Right ventricle myocardium inferior (tissue), 1 donor: ENCODE data around the gene TLN1. TPM values are rescaled to one million over a fixed set of nuclear protein-coding genes. Genes with fewer than 3 reads are reported as not detected.

ENCODE experiments used
- ATAC-seq: fragments of 200-7000 bp; cut with Tn5 transposase; one replicate; pipeline ENCODE4 v1.9.1; 2020; ENCODE audit warnings: mild to moderate bottlenecking, moderate library complexity
- DNase-seq: peaks from one replicate; pipeline ENCODE4 v3.0.0; 2021; ENCODE audit errors: missing footprints
- intact Hi-C: fragments of 100-400 bp; cut with DNase I; formaldehyde crosslinking; loops from one replicate; pipeline ENCODE4 v1.11.0; 2022
- microRNA-seq: library from miRNA; unstranded; fragments of <30 nt; microRNA quantifications from one replicate; pipeline ENCODE4 v1.2.0, GENCODE V29; 2020
- total RNA-seq: library from RNA; stranded (reverse); fragmentation: NEBNext Ultra II Directional; extraction: Animal tissue kit (Norgen Biotek cat#: 25700); gene quantifications from one replicate; pipeline ENCODE4 v1.2.1, GENCODE V29; 2021
- donor health status: DM: no; HTN: yes; CAD: no; lungs with severe emphysema.

TLN1 gene
- total RNA-seq, 1 donor from 2014 or later: 255 TPM

DNA sequence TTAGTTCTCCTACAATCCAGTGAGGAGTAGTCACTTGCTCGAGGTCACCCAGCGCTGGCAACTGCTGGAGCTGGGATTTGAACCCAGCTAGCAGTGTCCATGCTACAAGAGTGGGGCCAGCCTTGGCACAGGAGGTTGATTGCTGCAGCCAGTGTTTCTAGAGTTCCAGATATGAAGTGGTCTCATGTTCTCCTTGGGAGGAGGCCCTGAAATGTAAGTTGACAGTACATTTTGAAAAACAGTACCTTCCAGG, 73.1 kb downstream of the TLN1 start:
- DNase-seq (no peak), ATAC-seq (peak; percentile 9)
- intact Hi-C loops: loop anchor here (2.0 to 5.0 kb wide), 3 partner anchors 54 to 168 kb away; partner anchors contain the start of genes FAM221B, TESK1 and TMEM8B

DNA sequence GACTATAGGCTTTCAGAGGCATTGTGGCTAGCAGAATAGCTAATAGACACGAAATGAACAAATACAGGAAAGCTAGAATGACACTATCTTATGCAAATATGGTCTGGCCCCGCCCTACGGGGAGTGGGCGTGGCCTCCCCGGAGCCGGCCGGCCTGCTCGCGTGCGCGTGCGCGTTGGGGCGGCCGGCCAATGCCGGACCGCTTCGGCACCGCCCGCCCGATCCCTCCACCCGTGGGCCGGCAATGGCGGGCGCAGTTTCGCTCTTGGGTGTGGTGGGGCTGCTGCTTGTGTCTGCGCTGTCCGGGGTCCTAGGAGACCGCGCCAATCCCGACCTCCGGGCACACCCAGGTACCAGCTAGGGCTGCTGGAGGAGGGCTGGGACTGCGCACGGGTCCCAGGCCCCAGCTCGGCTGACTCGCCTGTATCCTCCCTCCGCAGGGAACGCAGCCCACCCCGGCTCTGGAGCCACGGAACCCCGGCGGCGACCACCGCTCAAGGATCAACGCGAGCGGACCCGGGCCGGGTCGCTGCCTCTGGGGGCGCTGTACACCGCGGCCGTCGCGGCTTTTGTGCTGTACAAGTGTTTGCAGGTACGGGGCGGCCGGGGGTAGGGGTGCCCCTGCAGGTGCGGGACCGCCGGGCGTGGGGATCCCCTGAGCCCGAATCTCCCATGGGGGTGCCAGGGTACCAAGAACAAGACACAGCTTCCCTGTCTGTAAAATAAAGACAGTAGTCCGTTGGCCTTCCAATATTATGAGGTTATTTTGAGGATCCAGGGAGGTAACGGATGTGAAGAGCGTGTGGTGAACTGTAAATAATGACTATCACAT, 73.6 kb downstream of the TLN1 start, which contains the start of gene CCDC107:
Gene CCDC107 (plus strand): TSS at position 156 of the 831 bp plus-strand sequence. CDS start 88 bp downstream, at position 244.
- DNase-seq (peak; percentile 93), ATAC-seq (peak; percentile 88)
- intact Hi-C loops: loop anchor here (2.0 to 5.0 kb wide), 3 partner anchors 54 to 169 kb away; partner anchors contain the start of genes FAM221B, TESK1 and TMEM8B

DNA sequence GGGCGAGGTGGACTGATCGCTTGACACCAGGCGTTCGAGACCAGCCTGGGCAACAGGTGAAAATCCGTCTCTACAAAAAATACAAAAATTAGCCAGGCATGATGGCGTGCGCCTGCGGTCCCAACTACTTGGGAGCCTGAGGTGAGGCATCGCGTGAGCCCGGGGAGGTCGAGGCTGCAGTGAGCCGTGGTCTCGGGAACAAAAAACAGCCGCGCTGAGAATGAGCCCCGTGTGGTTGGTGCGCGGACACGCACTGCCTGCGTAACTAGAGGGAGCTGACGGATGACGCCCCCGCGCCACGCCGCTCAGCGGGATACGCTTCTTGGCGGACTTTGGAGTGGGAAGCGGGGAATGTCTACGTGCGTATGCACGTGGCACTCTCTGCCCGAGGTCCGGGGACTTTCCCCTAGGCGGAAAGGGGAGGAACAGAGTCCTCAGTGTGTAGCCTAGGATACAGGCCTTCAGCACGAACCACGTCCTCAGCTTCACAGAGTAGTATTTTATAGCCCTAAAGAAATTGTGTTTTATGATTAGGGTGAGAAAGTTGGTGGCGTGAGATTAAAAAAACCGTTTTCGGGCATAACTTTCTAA, 74.4 kb downstream of the TLN1 start, which contains the start of gene RMRP:
Gene RMRP (minus strand): TSS at position 474 of the 591 bp plus-strand sequence.
- DNase-seq (peak; percentile 97), ATAC-seq (peak; percentile 97)
- intact Hi-C loops: loop anchor here (2.0 to 5.0 kb wide), 3 partner anchors 53 to 170 kb away; partner anchors contain the start of genes FAM221B, TESK1 and TMEM8B

DNA sequence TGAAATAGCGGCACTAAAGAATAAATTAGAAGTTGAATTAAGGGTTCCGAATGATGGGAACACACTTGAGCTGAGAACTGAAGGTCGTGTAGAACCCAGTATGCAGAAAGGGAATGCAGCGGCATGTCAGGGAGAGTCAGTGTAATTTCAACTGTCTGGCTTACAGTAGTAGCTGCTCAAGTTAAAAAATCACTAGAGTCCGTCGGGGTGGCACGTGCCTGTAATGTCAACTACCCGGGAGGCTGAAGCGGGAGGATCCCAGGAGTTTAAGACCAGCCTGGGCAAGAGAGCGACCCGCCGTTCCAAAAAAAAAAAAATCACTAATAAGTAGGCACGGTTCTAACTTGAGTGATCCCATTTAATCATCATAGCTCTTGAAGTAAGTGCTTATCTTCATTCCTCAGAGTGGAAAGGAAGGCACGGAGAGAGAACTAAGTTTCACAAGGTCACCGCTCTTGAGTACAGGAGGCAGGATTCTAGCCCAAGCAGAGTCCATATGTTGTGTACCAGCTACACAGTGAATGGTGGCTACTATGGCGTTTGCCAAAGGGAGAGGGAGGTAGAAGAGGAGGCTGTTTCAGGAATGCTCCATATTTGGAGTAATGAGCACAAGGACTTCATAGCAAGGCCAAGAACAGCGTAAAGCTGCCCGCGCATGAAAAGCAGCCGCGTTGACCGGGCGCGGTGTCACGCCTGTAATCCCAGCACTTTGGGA, 75.0 kb downstream of the TLN1 start:
- intact Hi-C loops: loop anchor here (5.0 kb wide), 1 partner anchor 170 kb away; the partner anchor contains the start of genes FAM221B and TMEM8B
- ATAC-seq (peak; percentile 8), DNase-seq (no peak)

DNA sequence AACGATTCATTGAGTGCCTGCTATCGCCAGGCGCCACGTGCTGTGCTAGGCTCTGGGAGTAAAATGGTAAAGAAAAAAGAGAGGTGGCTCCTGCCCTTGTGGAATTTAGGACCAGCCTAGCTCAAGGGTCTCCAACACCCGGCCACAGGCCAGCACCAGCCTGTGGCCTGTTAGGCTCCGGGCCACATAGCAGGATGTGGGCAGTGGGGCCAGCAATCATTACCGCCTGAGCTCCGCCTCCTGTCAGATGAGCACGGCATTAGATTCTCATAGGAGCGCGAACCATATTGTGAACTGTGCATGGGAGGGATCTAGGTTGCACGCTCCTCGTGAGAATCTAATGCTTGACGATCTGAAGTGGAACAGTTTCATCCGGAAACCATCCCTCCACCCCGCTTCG, 75.6 kb downstream of the TLN1 start:
- DNase-seq: no peak
- ATAC-seq: no peak
- intact Hi-C loops: loop anchor here (5.0 kb wide), 1 partner anchor 171 kb away; the partner anchor contains the start of genes FAM221B and TMEM8B

DNA sequence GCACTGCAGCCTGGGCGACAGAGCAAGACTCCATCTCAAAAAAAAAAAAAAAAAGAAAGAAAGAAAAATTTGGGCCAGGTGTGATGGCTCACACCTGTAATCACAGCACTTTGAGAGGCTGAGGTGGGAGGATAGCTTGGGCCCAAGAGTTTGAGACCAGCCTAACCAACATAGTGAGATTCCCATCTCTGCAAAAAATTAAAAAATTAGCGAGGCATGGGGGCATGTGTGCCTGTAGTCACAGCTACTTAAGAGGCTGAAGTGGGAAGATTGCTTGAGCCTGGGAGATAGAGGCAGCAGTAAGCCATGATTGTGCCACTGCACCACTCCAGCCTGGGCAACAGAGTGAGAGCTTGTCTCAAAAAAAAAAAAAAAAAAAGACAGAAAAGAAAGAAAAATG, 78.4 kb downstream of the TLN1 start:
- DNase-seq (no peak), ATAC-seq (no peak)
- intact Hi-C loops: loop anchor here (1.0 kb wide), 1 partner anchor 101 kb away; the partner anchor contains the start of gene MSMP

DNA sequence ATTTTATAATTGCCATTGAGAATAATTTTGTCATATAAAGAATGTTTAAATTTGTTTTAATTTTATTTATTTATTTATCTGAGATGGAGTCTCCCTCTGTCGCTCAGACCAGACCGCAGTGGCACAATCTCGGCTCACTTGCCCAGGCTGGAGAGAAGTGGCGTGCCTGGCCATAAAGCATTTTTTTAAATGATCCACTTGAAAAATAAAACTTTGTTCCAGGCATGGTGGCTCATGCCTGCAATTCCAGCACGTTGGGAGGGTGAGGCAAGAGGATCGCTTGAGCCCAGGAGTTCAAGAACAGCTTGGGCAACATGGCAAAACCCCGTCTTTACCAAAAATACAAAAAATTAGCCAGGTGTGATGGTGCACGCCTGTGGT, 79.2 kb downstream of the TLN1 start:
- no peak for ATAC-seq
- intact Hi-C loops: loop anchor here (1.0 kb wide), 1 partner anchor 101 kb away; the partner anchor contains the start of gene MSMP
- DNase-seq: no peak

DNA sequence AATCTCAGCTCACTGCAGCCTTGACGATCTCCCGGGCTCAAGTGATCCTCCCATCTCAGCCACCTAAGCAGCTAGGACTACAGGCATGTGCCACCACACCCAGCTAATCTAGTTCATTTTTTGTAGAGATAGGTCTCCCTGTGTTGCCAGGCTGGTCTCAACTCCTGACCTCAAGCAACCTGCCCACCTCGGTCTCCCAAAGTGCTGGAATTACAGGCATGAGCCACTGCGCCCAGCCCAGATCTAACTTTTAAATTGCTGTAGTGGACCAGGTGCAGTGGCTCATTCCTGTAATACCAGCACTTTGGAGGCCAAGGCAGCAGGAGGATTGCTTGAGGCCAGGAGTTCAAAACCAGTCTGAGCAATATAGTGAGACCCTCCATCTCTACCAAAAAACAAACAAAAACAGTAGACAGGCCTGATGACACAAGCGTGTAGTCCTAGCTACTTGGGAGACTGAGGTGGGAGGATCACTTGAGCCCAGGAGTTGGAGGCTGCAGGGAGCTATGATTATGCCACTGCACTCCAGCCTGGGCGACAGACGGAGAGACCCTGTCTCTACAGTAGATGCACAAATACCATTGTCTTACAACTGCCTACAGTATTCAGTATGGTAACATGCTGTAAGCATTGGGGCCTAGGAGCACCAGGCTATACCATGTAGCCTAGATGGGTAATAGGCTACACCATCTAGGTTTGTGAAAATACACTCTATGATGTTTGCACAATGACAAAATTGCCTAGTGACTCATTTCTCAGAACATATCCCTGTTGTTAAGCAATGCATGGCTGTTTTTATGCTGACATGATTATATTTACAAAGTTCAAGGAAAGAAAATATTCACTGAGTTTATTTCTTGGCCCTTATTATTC, 79.8 kb downstream of the TLN1 start:
- DNase-seq (no peak), ATAC-seq (no peak)
- intact Hi-C loops: no loop called here

DNA sequence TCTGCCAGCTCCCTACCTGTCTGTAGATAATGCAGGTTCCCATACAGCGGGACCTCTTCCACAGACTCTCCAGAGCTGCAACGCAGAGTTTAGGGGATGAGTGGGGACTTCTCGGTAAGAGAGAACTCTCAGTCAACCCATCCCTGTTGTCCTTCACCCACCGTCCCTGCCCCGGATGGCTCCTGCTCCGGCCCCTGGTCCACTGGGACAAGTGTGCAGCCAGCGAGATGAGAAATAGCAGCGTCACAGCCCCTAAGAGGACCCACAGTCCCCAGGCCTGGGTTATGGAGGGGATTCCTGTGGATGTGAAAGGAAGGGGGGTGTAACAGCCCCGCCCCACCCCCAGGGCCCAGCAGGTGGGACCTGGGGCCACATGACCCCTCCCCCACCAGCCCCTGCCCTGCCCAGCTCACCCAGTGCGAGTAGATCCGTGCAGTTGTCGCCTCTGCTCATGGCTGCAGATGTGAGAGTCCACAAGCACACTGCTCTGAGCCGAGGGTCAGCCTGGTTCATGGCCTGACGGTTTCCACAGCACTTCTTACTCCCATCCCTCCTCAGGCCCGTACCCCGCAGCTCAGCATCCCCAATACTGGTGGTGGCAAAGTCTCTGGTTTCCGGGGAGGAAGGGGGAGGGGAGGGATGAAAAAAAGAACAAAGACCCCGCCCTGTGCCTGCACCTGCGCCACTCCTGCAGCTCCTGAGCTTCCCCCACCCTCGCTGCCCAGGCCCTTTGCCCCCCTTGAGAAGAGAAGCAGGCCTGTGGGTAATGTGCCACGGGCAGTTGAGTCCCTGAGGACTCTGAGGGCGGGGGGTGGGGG, 81.4 kb downstream of the TLN1 start, which contains the start of gene SIT1:
Gene SIT1 (minus strand): TSS at position 591 of the 818 bp plus-strand sequence. CDS start 78 bp downstream, at position 513.
- DNase-seq (no peak), ATAC-seq (no peak)

DNA sequence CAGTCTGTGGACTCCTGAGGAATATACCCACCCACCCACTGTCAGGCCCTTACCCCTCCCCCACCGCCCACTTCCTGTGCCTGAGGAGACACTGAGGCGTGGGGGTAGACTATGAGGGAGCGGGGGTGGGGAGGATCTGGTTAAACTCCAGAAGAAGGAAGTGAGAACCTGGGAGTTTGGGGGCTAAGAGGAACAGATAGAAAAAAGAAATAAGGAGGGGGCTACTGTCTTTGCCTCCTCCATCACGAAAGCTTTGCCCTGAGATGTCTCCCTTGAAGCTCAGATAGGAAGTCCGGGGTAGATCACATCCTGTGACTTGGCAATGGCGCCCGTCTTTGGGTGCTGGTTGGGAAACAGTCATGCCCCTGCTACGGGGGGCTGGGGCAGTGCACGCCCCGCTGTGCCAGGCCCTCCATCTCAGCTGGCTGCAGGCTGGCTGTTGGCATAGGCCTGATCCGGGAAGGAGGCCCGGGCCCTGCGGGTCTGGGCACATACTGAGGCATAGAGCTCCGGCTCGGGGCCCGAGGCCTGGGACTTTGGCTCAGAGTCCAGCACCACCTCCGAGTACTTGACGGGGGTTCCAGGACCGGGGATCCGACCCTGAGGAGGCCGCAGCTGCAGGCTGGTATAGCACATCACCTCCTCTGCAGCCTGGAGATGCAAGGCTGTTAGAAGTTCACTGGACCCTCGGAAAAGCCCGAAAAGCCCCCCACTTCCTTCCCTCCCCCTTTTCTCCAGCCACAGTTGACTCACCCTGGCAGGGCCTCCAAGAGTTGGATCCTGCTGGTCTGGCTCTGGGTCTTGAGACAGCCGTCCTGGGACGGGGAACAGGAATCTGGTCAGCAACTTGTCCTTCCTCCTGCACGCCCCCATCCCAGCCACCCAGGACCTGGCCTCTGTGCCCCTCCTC, 82.3 kb downstream of the TLN1 start:
- intact Hi-C loops: loop anchor here (10.0 kb wide), 1 partner anchor 235 kb away; no protein-coding TSS in a partner anchor
- DNase-seq (no peak), ATAC-seq (no peak)

More for the DNA sequence above, 81.4 kb downstream of the TLN1 start, which contains the start of gene SIT1:
- intact Hi-C loops: no loop called here

Small RNAs within 50 kb of the gene (microRNA-seq; reads per million reads assigned to microRNA genes)
- gene MIR6852: not detected
- gene MIR6853: not detected

Other genes with a start within 250 kb of the TLN1 start
- 25.1 TPM for gene RUSC2, start 242.1 kb downstream of the TLN1 start, total RNA-seq
- 27.3 TPM for gene TESK1, start 126.9 kb downstream of the TLN1 start, total RNA-seq
- gene CD72, start 113.8 kb downstream of the TLN1 start, total RNA-seq: 0.89 TPM
- not detected for gene SIT1, start 81.3 kb downstream of the TLN1 start, total RNA-seq
- gene RMRP, start 74.2 kb downstream of the TLN1 start, total RNA-seq: 15,747 TPM
- gene CCDC107, start 73.9 kb downstream of the TLN1 start, total RNA-seq: 58.6 TPM
- 0.22 TPM for gene ARHGEF39, start 67.0 kb downstream of the TLN1 start, total RNA-seq
- 0.30 TPM for gene CA9, start 58.3 kb downstream of the TLN1 start, total RNA-seq
- 1,163 TPM for gene TPM2, start 42.3 kb downstream of the TLN1 start, total RNA-seq
- gene CREB3, start 471 bp upstream of the TLN1 start, total RNA-seq: 23.5 TPM
- gene GBA2, start 17.0 kb upstream of the TLN1 start, total RNA-seq: 80.2 TPM
- gene RGP1, start 17.1 kb upstream of the TLN1 start, total RNA-seq: 29.0 TPM
- not detected for gene MSMP, start 22.1 kb upstream of the TLN1 start, total RNA-seq
- gene NPR2, start 59.4 kb upstream of the TLN1 start, total RNA-seq: 25.2 TPM
- 2.1 TPM for gene SPAG8, start 80.1 kb upstream of the TLN1 start, total RNA-seq
- 72.7 TPM for gene HINT2, start 82.8 kb upstream of the TLN1 start, total RNA-seq
- gene FAM221B, start 96.5 kb upstream of the TLN1 start, total RNA-seq: not detected
- 13.8 TPM for gene TMEM8B, start 97.0 kb upstream of the TLN1 start, total RNA-seq
- gene OR13J1, start 138.2 kb upstream of the TLN1 start, total RNA-seq: not detected
- 8.1 TPM for gene HRCT1, start 174.0 kb upstream of the TLN1 start, total RNA-seq
- 9.6 TPM for gene SPAAR, start 177.3 kb upstream of the TLN1 start, total RNA-seq
- not detected for gene OR2S2, start 226.0 kb upstream of the TLN1 start, total RNA-seq